ENCODE data around the gene GPR162.

The GPR162 gene

GRCh38 chr12:6838854-6839253 lies 17.2 kb downstream of the GPR162 start:
- no peak for DNase-seq (ENCODE audit: low read depth, low spot score)
- H3K4me3 ChIP-seq (ENCODE audit: low read depth, low read length) = no peak overlapping the region
- CTCF ChIA-PET = interaction anchor here (1.0 to 18.1 kb wide), 6 partner anchors 9 to 85 kb away, joined by 3 to 316 read pairs (median 8); partner anchors contain the start of genes MLF2, P3H3, SPSB2 and USP5
- POLR2A ChIA-PET = interaction anchor here (3.9 to 5.5 kb wide), 2 partner anchors 10 to 13 kb away, joined by 17 to 43 read pairs; partner anchors contain the start of genes CDCA3, P3H3 and USP5
- no peak for TF ChIP-seq CTCF (IDR thresholded peaks at IDR 0.05; ENCODE audit: insufficient read depth, low read length, missing control alignments)

- no peak overlapping the region for H3K4me3 ChIP-seq (ENCODE audit: low read depth, low read length)
- CTCF ChIA-PET = interaction anchor here (1.0 to 18.1 kb wide), 6 partner anchors 9 to 86 kb away, joined by 3 to 316 read pairs (median 8); partner anchors contain the start of genes MLF2, P3H3, SPSB2 and USP5
- POLR2A ChIA-PET = interaction anchor here (3.9 to 5.5 kb wide), 2 partner anchors 11 to 12 kb away, joined by 17 to 43 read pairs; partner anchors contain the start of genes CDCA3, P3H3 and USP5
- no peak for TF ChIP-seq CTCF (IDR thresholded peaks at IDR 0.05; ENCODE audit: insufficient read depth, low read length, missing control alignments)
- DNase-seq (ENCODE audit: low read depth, low spot score) = no peak
Measured at GRCh38 chr12:6839482-6840201, 18.0 kb downstream of the GPR162 start.

- ChIA-PET CTCF (interaction anchor here (1.6 to 18.1 kb wide), 6 partner anchors 8 to 87 kb away, joined by 5 to 316 read pairs (median 10); partner anchors contain the start of genes CDCA3, MLF2, P3H3 and SPSB2), POLR2A (interaction anchor here (1.1 to 5.5 kb wide), 3 partner anchors 11 to 28 kb away, joined by 5 to 43 read pairs (median 17); partner anchors contain the start of genes CDCA3, P3H3 and USP5)
- no peak for TF ChIP-seq CTCF (IDR thresholded peaks at IDR 0.05; ENCODE audit: insufficient read depth, low read length, missing control alignments)
- DNase-seq (ENCODE audit: low read depth, low spot score) = no peak
- H3K4me3 ChIP-seq (ENCODE audit: low read depth, low read length) = no peak overlapping the region
Measured at GRCh38 chr12:6840330-6840729, 18.7 kb downstream of the GPR162 start.

GRCh38 chr12:6840761-6841515 lies 19.3 kb downstream of the GPR162 start, which contains the start of gene GNB3:
Gene GNB3, plus strand, starts transcription at chr12:6840925. Its CDS starts 363 bp downstream, at chr12:6841288.
- no peak within 1 kb of the TSS for H3K4me3 ChIP-seq (ENCODE audit: low read depth, low read length)
- no peak for TF ChIP-seq CTCF (IDR thresholded peaks at IDR 0.05; ENCODE audit: insufficient read depth, low read length, missing control alignments)
- no peak for DNase-seq (ENCODE audit: low read depth, low spot score)
- POLR2A ChIA-PET = interaction anchor here (1.1 to 5.5 kb wide), 3 partner anchors 11 to 27 kb away, joined by 5 to 43 read pairs (median 17); partner anchors contain the start of genes CDCA3, P3H3 and USP5
- CTCF ChIA-PET = interaction anchor here (1.6 to 18.1 kb wide), 5 partner anchors 11 to 88 kb away, joined by 5 to 316 read pairs (median 11); partner anchors contain the start of genes CDCA3, MLF2, P3H3 and SPSB2

GRCh38 chr12:6842075-6842474 lies 20.5 kb downstream of the GPR162 start:
- no peak for DNase-seq (ENCODE audit: low read depth, low spot score)
- no peak for TF ChIP-seq CTCF (IDR thresholded peaks at IDR 0.05; ENCODE audit: insufficient read depth, low read length, missing control alignments)
- CTCF ChIA-PET = interaction anchor here (0.5 to 18.1 kb wide), 5 partner anchors 9 to 89 kb away, joined by 3 to 316 read pairs (median 11); partner anchors contain the start of genes CDCA3, MLF2, P3H3 and SPSB2

More at GRCh38 chr12:6842075-6842474, 20.5 kb downstream of the GPR162 start:
- H3K4me3 ChIP-seq (ENCODE audit: low read depth, low read length) = no peak overlapping the region
- POLR2A ChIA-PET = interaction anchor here (1.1 to 5.5 kb wide), 3 partner anchors 9 to 13 kb away, joined by 3 to 43 read pairs (median 17); partner anchors contain the start of genes CDCA3, P3H3 and USP5
